GM23248 (cell line): ENCODE results near the gene TTC39A.

Experiments
- EZH2 ChIP-seq: fragments of 200-600 bp; sonication (generic); IDR thresholded peaks from 2 replicates; pipeline ENCODE4 v1.6.1; 2018; ENCODE audit warnings: antibody characterized with exemption, mild to moderate bottlenecking; ENCODE audit not compliant: insufficient read depth, poor library complexity, severe bottlenecking
- EZH2phosphoT487 ChIP-seq: fragments of 200-600 bp; sonication (generic); IDR thresholded peaks from 2 replicates; pipeline ENCODE4 v1.6.1; 2018; ENCODE audit warnings: antibody characterized with exemption, moderate library complexity, mild to moderate bottlenecking, low read depth; ENCODE audit not compliant: insufficient read depth

GRCh38 chr1:51241119-51241518, 89.2 kb downstream of the TTC39A start:
- no peak for TF ChIP-seq EZH2
- no peak for TF ChIP-seq EZH2phosphoT487
